GM20000 (cell line): ENCODE measurements around the gene ADSS1.

ENCODE experiments used
- DNase-seq: peaks from one replicate; pipeline ENCODE4 v3.0.0; 2012; ENCODE audit warnings: low spot score
- TF ChIP-seq, protein P1 (sequence below): IDR thresholded peaks from 2 replicates; pipeline ENCODE4 v1.5.1; 2012; ENCODE audit warnings: mild to moderate bottlenecking, control low read depth; ENCODE audit errors: extremely low read depth, missing control alignments

Gene ADSS1

DNA sequence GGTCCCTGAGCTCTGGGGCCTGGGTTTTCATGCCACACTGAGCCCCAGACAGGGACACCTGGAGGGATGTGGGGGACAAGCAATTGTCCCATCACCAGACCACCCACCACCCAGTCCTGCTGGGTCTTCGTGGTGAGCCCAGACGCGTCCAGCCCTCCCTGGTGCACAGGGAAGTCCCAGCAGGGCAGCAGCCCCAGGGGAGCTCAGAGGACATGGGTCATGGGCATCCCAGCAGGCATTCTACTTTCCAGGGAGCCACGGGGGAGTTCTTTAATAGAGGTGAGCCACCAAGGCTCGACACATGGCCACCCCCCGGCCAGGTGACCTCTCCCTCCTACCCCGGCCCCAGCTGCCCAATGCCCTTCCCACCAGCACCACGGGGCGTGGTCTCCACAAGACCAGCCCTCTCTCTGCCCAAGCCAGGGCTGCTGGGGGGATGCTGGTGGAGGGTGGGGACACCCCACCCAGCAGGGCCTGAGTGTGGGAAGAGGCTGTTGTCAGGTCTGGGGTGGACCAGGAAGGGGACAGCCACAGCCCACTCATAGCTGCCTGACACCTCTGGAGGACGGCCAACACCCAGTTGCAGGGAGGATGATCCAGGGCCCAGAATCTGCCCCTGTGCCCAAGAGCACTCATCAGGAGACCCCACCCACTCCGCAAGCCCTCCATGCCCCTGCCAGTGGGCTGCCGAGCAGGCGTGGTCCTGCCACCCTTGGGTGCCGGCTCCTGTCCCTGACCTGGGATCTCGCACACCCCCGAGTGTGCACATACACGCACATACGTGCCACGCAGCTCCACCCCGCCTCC is 57.4 kb downstream of the ADSS1 start:
- TF ChIP-seq, protein P1, sequence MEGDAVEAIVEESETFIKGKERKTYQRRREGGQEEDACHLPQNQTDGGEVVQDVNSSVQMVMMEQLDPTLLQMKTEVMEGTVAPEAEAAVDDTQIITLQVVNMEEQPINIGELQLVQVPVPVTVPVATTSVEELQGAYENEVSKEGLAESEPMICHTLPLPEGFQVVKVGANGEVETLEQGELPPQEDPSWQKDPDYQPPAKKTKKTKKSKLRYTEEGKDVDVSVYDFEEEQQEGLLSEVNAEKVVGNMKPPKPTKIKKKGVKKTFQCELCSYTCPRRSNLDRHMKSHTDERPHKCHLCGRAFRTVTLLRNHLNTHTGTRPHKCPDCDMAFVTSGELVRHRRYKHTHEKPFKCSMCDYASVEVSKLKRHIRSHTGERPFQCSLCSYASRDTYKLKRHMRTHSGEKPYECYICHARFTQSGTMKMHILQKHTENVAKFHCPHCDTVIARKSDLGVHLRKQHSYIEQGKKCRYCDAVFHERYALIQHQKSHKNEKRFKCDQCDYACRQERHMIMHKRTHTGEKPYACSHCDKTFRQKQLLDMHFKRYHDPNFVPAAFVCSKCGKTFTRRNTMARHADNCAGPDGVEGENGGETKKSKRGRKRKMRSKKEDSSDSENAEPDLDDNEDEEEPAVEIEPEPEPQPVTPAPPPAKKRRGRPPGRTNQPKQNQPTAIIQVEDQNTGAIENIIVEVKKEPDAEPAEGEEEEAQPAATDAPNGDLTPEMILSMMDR: no peak

GRCh38 chr14:104782086-104782807 is 58.2 kb downstream of the ADSS1 start:
- TF ChIP-seq, protein P1: no peak
- no peak for DNase-seq

More for the DNA sequence above, 57.4 kb downstream of the ADSS1 start:
- DNase-seq: no peak

GRCh38 chr14:104782808-104783139 is 58.7 kb downstream of the ADSS1 start:
- DNase-seq: no peak
- TF ChIP-seq, protein P1: no peak

DNA sequence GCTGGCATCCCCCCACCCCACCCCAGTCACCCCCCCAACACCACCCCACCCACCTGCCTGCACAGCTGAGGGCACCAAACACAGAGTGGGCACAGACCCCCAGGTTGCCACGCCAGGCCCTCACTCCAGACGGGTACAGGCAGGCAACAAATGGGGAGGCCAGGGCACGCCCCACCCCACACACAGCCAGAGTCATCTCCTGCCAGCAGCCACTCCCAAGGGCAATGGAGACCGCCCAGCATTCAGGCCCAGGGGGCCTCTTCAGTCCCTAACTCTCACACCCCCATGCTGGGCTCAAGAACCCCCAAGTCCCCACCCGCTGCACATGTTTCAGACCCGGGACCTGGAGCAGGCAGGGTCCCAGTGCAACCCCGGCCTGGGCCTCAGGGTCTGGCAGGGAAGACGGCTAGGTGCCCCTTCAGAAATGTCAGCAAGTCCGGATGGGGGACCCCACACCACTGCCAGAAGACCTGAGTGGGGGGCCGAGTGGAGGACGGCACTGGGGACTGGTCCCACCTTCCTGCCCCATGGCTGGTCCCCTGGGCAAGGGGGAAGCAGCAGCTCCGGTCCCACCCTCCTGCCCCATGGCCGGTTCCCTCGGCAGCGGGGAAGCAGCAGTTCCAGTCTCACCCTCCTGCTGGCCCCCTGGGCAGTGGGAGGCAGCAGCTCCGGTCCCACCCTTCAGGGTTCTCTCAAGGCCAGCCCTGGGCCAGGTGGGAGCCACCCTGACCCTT is 59.6 kb downstream of the ADSS1 start:
- TF ChIP-seq, protein P1: no peak

DNA sequence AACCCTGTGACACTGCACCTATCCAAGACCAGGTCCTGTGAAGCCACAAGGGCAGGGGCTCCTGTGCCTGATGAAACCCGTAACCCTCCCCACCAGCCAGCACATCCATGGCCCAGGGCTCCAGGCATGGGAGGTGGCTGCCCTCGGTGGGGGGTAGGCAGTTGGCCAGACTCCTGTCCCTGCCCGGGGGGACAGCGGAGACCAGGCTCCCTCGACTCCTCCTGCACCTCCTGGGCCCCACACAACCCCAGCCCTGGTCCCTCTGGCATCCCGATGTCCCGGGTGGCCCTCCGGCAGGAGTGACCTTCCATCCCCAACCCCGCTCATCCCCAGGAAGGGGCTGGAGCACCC is 60.2 kb downstream of the ADSS1 start:
- TF ChIP-seq, protein P1: no peak
- DNase-seq: no peak

More for the DNA sequence above, 59.6 kb downstream of the ADSS1 start:
- DNase-seq: no peak

GRCh38 chr14:104784846-104785707 is 61.0 kb downstream of the ADSS1 start:
- DNase-seq: no peak
- TF ChIP-seq, protein P1: no peak
